HG03039 (cell line): ENCODE results near the gene PDE7B.
"Not testable (repeated sequence)": the region's sequence is repeated elsewhere in the genome, so short reads cannot be mapped to it uniquely, and the experiment has no call there.

Source experiments
- ATAC-seq: cut with Tn5 transposase; IDR thresholded peaks from one replicate; pipeline ENCODE4 v1.9.1; 2021; ENCODE audit warnings: mild to moderate bottlenecking, moderate library complexity; ENCODE audit not compliant: unreplicated experiment

PDE7B gene

DNA sequence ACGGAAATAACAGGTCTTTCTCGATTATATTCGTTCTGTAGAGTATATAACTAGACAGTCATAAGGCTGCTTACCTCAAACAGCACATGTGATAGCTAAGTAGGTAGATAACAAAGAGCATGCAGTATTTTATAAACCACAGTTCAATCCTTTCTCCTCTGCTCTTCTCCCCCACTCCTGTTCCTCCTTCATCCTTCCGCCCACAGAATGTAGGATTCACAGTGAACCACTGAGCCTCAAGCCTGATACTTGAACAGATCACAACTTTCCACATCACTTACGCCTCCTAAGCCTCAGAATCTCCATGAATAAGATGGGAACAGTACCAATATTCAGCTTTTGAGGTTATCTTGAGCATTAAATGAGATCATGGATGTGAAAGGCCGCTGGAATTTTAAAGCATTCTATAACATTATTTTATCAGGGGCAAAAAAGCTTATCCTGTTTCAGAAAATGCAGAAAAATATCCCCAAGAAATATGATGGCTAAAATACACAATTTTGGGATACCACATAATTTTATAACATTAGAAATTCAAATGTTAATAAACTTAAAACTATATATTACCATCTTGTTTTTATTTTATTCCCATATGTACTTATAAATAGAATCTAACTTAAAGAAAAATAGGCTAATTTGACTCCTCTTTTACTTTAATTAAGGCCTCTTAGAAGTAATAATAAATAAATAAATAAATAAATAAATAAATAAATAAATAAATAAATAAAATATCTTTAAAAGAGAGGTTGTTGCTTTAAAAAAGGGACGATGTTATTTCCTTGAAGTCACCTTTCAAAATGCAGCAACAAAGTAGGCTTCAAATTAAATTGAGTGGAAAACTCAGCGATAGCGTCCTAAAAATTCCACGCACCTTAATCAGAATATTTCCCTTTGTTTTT, 365.3 kb downstream of the PDE7B start:
- ATAC-seq, result no peak

DNA sequence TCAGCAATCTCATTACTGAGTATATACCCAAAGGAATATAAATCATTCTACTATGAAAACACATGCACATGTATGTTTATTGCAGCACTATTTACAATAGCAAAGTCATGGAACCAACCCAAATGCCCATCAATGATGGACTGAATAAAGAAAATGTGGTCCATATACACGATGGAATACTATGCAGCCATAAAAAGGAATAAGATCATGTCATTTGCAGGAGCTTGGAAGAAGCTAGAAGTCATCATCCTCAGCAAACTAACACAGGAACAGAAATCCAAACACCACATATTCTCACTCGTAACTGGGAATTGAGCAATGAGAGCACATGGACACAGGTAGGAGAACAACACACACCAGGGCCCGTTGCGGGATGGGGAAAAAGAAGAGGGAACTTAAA, 373.5 kb downstream of the PDE7B start:
- not testable (repeated sequence) for ATAC-seq

DNA sequence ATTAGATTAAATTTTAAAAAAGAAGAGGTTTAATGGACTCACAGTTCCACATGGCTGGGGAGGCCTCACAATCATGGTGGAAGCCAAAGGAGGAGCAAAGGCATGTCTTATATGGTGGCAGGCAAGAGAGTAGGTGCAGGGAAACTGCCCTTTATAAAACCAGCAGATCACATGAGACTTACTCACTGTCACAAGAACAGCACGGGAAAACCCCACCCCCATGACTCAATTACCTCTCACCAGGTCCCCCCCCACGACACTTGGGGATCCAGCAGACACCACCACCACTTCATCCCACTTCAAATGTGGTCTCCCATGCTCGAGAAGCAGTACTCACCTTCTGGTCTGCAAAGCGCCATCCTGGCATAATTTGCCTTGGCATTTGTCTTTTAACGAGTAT, 374.0 kb downstream of the PDE7B start:
- ATAC-seq, result no peak

DNA sequence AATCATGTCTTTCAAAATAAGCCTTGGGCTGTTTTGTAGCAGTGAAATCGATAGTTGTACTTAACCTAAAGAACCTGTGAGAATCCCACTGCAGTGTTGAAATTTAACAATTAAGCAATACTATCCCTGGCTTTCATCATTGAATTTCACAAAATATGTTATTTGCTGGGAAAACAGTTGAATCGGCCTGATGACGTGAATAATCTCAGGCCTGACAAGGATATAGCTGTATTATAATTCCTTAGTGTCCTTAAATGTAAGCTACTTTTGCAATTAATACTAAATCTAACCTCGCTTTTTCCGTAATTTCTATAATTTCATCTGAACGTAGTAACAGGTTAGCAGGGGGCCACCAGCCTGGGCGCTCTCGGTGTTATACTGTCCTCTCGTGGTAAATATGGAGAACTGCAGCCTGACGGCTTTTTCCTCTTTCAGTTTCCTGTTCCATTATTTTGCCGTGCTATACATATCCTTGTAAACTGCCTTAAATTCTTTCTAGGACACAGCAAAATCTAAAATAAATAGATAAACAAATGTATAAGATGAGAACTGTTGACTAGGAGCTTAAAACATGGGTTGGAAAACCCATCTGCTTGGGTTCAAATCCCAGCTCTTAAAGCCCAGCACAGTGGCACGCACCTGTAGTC, 374.6 kb downstream of the PDE7B start:
- ATAC-seq, result peak; percentile 81

DNA sequence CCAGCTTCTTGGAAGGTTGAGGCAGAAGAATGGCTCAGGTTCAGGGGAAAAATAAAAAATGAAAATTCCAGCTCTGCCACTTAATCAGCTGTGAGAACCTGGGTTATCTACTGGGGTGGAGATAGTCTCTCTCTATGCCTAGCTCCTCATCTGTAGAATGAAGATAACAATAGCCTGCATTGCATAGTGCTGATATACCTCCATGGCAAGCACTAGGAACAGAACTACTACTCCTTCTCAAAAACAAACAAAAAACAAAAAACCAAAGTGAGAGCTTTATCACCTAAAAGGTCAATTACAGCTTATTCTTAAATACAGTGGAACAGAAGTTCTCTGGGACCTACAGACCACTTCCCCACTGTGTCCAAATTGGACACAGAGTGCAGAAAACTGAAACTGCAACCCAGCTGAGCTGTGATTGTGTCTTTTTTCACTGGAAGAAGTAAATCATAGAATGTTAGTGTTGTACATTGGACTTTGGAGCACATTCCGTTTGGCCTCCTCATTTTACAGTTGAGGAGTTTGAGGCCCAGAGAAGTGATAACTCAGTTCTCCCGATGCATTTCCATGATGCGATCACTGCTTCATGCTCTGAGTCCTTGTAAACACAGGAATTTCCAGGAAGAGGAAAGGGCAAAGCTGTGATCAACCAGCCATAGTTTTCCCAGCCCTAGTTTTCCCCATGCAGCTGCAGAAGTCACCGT, 375.3 kb downstream of the PDE7B start:
- ATAC-seq, result no peak

DNA sequence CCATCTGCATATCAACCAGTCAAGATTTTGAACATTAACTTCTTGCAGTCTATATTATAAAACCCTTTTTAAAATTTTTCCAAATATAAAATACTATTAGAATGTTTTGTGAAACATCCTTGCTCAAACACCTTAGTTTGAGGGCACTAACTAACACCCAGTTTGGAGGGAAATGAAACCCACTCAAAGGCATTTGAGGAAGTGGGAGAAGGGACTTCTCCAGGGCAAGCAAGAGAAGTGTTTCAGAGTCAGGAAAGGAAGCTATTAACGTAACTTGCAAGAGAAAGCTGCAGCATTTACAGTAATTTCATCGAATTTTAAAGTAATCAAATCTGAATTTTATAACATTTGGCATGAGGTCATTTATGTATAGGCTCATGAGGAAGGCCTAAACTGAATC, 377.3 kb downstream of the PDE7B start:
- ATAC-seq, result no peak

DNA sequence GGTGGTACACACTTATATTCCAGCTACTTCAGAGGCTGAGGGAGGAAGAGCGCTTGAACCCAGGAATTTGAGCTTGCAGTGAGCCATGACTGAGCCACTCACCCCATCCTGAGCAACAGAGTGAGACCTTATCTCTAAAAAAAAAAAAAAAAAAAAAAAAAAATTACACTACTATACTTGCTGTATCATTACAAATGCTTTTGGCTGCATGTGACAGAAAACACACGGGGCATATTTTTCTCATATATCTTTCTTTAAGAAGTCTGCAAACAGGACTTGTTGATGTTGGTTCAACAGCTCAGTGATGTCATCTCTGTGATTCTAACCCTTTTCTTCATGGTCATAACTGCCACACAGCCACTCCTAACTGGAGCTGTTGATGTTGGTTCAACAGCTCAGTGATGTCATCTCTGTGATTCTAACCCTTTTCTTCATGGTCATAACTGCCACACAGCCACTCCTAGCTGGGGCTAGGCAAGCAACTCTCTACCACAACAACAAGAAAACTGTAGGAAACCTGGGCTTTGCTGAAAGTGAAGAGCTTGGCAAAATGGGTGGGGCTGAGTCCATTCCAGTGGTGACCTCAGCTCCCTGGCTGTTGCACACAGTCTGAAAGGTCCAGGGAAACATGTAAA, 378.8 kb downstream of the PDE7B start:
- no peak for ATAC-seq

DNA sequence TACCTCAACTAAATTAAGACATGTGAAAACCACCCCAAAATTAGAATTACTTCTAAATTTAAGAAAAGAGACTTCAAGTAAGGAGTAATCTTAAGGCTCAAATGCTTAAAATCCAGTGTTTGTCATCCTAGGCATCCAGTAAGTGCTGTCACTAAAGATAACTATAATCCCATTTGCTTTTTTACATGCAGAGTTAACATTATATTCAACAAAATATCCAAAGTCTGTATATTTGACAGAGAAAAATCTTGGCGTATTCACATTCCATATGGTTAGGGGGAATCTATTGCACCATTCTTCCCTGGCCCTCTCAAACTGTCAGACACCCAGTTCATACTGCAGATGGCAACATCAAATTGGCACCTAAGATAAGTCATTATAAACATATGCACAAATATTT, 381.2 kb downstream of the PDE7B start:
- no peak for ATAC-seq

DNA sequence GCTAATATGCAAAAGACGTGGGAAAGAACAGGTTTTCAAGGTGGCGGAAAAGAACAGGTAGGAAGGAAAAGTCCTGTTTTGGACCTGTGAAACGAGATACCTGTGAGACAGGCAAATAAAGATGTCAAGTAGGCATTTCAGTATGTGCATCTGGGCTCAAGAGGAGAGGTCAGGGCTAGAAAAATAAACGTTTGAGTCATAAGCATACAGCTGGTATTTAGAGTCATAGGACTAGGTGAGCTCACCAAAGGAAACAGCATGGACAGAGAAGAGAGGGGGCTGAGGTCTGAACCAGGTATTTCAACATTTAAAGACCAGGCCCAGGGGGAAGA, 383.7 kb downstream of the PDE7B start:
- ATAC-seq, result no peak

DNA sequence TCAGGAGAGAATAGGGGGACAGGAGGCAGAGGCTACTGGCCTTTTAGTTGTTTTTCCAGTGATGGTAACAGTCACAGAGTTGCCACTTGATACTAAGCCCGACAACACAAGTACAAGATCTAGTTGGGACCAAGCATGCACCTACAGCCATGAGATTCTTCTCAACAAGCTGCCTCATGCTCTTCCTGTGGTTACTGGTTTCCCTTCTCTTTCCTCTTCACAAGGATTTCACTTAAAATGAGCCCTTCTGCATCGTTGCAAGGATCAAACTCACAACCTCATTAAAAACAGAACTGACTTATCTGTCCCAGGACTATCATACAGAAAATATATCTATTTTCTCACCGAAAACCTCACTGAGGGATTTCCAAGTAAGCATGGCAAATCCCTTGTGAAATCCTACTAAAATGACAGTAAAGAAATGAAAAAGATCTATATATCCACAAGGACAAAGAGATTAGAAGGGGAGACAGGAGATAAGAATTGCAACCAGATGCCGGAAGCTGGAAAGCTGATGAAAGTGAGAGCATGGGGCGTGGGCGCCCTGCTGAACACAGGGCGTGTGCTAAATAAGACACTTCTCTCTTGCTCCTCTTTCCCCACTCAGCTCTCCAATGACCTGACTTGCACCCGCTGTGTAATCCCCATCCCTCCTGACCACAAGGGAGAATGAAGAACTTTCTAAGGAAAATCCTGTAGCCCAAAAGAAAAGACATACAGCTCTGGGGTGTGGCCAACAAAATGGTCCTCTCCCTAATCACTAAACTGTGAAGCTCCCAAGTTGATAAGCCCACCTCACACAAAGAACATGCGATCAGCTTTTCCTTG, 385.2 kb downstream of the PDE7B start:
- no peak for ATAC-seq

DNA sequence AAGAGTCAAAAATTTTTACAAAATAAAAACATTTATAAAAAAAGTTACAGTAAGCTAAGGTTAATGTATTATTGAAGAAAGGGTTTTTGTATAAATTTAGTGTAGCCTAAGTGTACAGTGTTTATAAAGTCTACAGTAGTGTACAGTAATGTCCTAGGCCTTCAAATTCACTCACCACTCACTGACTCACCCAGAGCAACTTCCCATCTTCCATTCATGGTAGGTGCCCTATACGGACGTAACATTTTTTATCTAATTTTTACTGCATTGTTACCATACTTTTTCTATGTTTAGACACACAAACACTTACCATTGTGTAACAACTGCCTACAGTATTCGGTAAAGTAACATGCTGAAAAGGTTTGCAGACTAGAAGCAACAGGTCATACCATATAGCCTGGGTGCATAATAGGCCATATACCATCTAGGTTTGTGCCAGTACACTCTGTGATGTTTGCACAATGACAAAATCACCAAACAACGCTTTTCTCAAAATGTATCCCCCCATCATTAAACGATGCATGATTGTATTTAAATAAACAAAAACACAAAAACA, 392.6 kb downstream of the PDE7B start:
- no peak for ATAC-seq
